ENCODE data around the gene GABRB3. TPM values are rescaled to one million over a fixed set of nuclear protein-coding genes. Genes with fewer than 3 reads are reported as not detected.

GABRB3 gene
- total and polyA plus RNA-seq, 10 donors: 0.09 to 7.0 (median 1.2) TPM

DNA sequence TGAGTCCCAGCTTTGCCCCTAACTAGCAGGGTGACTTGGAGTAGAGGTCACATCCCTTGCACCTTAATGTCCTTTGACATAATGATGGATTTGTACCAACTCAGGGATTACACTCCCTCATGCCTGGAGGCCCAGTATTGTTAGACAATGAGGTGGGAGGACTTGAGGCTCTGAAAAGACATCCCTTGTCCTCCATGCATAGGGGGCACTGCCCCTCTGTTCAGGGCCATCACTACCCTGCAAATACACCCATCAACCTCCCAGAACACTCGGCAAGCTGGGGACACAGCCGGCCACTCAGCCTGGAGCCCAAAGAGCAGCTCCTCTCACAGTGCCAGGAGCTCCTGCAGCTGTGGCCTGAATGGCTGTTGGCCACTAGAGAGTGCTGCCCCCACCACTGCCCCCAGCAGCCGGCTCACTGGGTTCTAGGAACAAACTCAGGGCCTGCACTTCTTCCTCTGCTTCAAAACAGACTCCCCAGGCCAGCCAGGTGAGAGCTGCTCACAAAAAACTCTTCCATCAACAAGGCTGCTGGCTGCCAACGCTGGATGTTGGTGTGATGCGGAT, 90.2 kb downstream of the GABRB3 start:
- WGBS, 5 donors: 58 to 76% (median 66%) methylated on average over 5 of the region's 5 CpGs
- Histone ChIP-seq H3K27me3 (replicated peaks in 1 of 7) (no peaks in the 10 kb centered on the region), H3K36me3 (no peaks in the 10 kb centered on the region), H3K27ac (no peak overlapping the region), H3K9me3 (peaks cover 0 to 31% (median 0%) of the 10 kb centered on the region in 8 donors), H3K4me1 (no peaks in the 10 kb centered on the region), H3K4me3 (no peak overlapping the region)
- no peak for DNase-seq
- intact Hi-C loops (cut with DNase I; ENCODE audit: low total_unique reads): no loop called here
- no peak for TF ChIP-seq POLR2A (IDR thresholded peaks at IDR 0.05)
- TF ChIP-seq, protein P1, sequence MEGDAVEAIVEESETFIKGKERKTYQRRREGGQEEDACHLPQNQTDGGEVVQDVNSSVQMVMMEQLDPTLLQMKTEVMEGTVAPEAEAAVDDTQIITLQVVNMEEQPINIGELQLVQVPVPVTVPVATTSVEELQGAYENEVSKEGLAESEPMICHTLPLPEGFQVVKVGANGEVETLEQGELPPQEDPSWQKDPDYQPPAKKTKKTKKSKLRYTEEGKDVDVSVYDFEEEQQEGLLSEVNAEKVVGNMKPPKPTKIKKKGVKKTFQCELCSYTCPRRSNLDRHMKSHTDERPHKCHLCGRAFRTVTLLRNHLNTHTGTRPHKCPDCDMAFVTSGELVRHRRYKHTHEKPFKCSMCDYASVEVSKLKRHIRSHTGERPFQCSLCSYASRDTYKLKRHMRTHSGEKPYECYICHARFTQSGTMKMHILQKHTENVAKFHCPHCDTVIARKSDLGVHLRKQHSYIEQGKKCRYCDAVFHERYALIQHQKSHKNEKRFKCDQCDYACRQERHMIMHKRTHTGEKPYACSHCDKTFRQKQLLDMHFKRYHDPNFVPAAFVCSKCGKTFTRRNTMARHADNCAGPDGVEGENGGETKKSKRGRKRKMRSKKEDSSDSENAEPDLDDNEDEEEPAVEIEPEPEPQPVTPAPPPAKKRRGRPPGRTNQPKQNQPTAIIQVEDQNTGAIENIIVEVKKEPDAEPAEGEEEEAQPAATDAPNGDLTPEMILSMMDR (IDR thresholded peaks at IDR 0.05 in 8 of 11, conservative IDR thresholded peaks at IDR 0.05 in 3 of 11): no peak
- no peak for TF ChIP-seq POLR2AphosphoS5 (IDR thresholded peaks at IDR 0.05)

DNA sequence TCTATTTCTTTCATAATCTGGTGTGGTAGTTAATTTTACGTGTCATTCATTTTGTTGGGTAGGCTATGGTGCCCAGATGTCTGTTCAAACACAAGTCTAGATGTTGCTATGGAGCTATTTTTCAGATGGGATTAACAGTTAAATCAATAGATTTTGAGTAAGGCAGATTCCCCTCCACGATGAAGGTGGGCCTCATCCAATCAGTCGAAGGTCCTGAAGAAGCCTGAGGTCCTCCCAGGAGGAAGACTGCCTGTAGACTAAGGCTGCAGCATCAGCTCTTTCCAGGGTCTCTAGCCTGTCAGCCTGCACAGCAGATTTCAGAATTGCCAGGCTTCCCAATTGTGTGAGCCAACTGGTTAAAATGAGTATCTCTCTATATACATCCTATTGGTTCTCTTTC, 92.9 kb downstream of the GABRB3 start:
- intact Hi-C loops (cut with DNase I; ENCODE audit: low total_unique reads): no loop called here
- Histone ChIP-seq H3K9me3 (peaks cover 0 to 26% (median 0%) of the 10 kb centered on the region in 8 donors), H3K36me3 (no peaks in the 10 kb centered on the region), H3K27me3 (replicated peaks in 1 of 7) (no peaks in the 10 kb centered on the region), H3K4me1 (no peaks in the 10 kb centered on the region), H3K4me3 (no peak overlapping the region), H3K27ac (no peak overlapping the region)
- 76 to 82% (median 82%) methylated on average over 3 of the region's 3 CpGs for WGBS, 5 donors
- no peak for DNase-seq
- TF ChIP-seq, protein P1 (IDR thresholded peaks at IDR 0.05 in 8 of 11, conservative IDR thresholded peaks at IDR 0.05 in 3 of 11): no peak
- no peak for TF ChIP-seq POLR2A (IDR thresholded peaks at IDR 0.05)

DNA sequence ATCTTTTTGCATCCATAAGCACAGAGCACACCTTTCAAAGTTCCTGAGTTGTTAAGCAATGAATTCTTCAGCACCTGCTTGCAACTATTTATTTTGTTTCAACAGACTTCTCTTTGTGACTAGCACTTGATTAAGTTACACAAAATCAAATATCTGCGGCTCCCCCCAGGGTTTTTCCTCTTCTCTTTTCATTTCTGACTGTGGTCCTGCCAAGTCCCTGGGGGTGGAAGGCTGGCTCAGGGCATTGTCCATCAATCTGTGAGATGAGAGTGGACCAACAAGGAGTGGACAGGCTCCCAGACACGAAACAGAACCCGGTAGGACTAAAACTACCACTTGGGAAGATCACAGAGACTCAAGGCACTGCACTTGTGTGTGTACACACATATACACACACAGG, 96.8 kb downstream of the GABRB3 start:
- TF ChIP-seq POLR2A (IDR thresholded peaks at IDR 0.05): no peak
- no peak for TF ChIP-seq POLR2AphosphoS5 (IDR thresholded peaks at IDR 0.05)
- TF ChIP-seq, protein P1 (IDR thresholded peaks at IDR 0.05 in 8 of 11, conservative IDR thresholded peaks at IDR 0.05 in 3 of 11): no peak
- Histone ChIP-seq H3K9me3 (peaks cover 0 to 11% (median 0%) of the 10 kb centered on the region in 8 donors), H3K4me1 (no peaks in the 10 kb centered on the region), H3K36me3 (no peaks in the 10 kb centered on the region), H3K4me3 (no peak overlapping the region), H3K27me3 (replicated peaks in 1 of 7) (no peaks in the 10 kb centered on the region), H3K27ac (no peak overlapping the region)
- DNase-seq: no peak
- WGBS, 5 donors: 59 to 87% (median 69%) methylated on average over 3 of the region's 3 CpGs
- intact Hi-C loops (cut with DNase I; ENCODE audit: low total_unique reads): no loop called here

DNA sequence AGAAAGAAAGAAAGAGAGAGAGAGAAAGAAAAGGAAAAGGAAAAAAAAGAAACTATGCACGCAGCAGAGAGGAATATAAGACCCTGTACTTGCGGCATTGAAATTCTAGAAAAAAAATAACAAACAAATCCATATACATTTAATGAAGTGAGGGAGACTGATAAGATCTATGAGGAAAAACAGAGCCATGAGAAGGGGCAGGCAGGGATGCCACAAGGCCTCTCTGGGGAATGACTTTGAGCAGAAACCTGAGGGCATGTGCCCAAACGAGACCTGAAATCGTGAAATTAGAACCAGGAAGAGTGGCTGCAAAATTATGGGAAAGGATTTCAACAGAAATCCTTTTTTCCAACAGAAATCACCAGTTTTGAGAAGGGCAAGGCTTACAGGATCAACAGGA, 98.4 kb downstream of the GABRB3 start:
- H3K36me3 ChIP-seq: no peaks in the 10 kb centered on the region

More for the DNA sequence above, 98.4 kb downstream of the GABRB3 start:
- Histone ChIP-seq H3K4me3 (no peak overlapping the region), H3K4me1 (no peaks in the 10 kb centered on the region), H3K9me3 (peaks cover 0 to 11% (median 0%) of the 10 kb centered on the region in 8 donors), H3K27ac (no peak overlapping the region), H3K27me3 (replicated peaks in 1 of 7) (peaks cover 0 to 9% (median 0%) of the 10 kb centered on the region in 7 donors)
- DNase-seq: no peak
- 65 to 87% (median 78%) methylated on average over 4 of the region's 4 CpGs for WGBS, 5 donors
- TF ChIP-seq POLR2A (IDR thresholded peaks at IDR 0.05): no peak
- TF ChIP-seq POLR2AphosphoS5 (IDR thresholded peaks at IDR 0.05): no peak
- TF ChIP-seq, protein P1 (IDR thresholded peaks at IDR 0.05 in 8 of 11, conservative IDR thresholded peaks at IDR 0.05 in 3 of 11): no peak
- intact Hi-C loops (cut with DNase I; ENCODE audit: low total_unique reads): no loop called here

Measured in spleen (tissue), 11 donors.